IMR-90 (cell line): ENCODE data around the gene KCNJ6.
A peak's percentile ranks its signal among the peaks of the same experiment; 100 is the strongest.

Experiments used
- CTCF ChIP-seq: conservative IDR thresholded peaks from 2 replicates; pipeline ENCODE4 v1.5.1; 2012; ENCODE audit warnings: mild to moderate bottlenecking, low read depth, low read length, improper control_type of control experiment
- FOS ChIP-seq: fragments of 150-350 bp; IDR thresholded peaks from 2 replicates; pipeline ENCODE4 v1.6.1; 2016; ENCODE audit warnings: low read depth, low read length
- MAFK ChIP-seq: IDR thresholded peaks from 2 replicates; pipeline ENCODE4 v1.6.1; 2012; ENCODE audit warnings: low read depth, low read length, improper control_type of control experiment
- MXI1 ChIP-seq: IDR thresholded peaks from 2 replicates; pipeline ENCODE4 v1.6.1; 2012; ENCODE audit warnings: low read depth, mild to moderate bottlenecking, low read length, moderate library complexity, borderline replicate concordance
- POLR2A ChIP-seq: IDR thresholded peaks from 2 replicates; pipeline ENCODE4 v1.6.1; 2012; ENCODE audit warnings: mild to moderate bottlenecking, low read depth, low read length
- RAD21 ChIP-seq: IDR thresholded peaks from 2 replicates; pipeline ENCODE4 v1.6.1; 2012; ENCODE audit warnings: low read length, improper control_type of control experiment
- RCOR1 ChIP-seq: IDR thresholded peaks from 2 replicates; pipeline ENCODE4 v1.6.1; 2012; ENCODE audit warnings: mild to moderate bottlenecking, low read length, improper control_type of control experiment; ENCODE audit not compliant: insufficient replicate concordance
- RFX5 ChIP-seq: IDR thresholded peaks from 2 replicates; pipeline ENCODE4 v1.8.0; 2012; ENCODE audit warnings: low read depth, mild to moderate bottlenecking, low read length, moderate library complexity
- SMC3 ChIP-seq: fragments of 150-350 bp; IDR thresholded peaks from 2 replicates; pipeline ENCODE4 v1.6.1; 2016; ENCODE audit warnings: low read depth, mild to moderate bottlenecking, antibody characterized with exemption, low read length, moderate library complexity
- USF2 ChIP-seq: fragments of 150-350 bp; IDR thresholded peaks from 2 replicates; pipeline ENCODE4 v1.6.1; 2017; ENCODE audit warnings: mild to moderate bottlenecking, antibody characterized with exemption, low read length, low read depth

- no peak for TF ChIP-seq MAFK
- no peak for TF ChIP-seq CTCF
- 0 out of 2 replicates have a peak, but pooled peaks have one; percentile 15 for TF ChIP-seq USF2
- no peak for TF ChIP-seq FOS
- TF ChIP-seq MXI1, result no peak
- no peak for TF ChIP-seq RFX5
- no peak for TF ChIP-seq RCOR1
- no peak for TF ChIP-seq POLR2A
- TF ChIP-seq SMC3, result no peak
- TF ChIP-seq RAD21, result no peak
Observed at GRCh38 chr21:37907076-37907475, 9.2 kb downstream of the KCNJ6 start.
